Islet of Langerhans (tissue), 1 donor: Measurements from ENCODE around the gene DPH3.

Experiments used
- FAIRE-seq: peaks from one replicate; lab custom pipeline; 2011; peaks lifted over from hg19 to GRCh38; lab: Jason Lieb, UNC

The DPH3 gene

DNA sequence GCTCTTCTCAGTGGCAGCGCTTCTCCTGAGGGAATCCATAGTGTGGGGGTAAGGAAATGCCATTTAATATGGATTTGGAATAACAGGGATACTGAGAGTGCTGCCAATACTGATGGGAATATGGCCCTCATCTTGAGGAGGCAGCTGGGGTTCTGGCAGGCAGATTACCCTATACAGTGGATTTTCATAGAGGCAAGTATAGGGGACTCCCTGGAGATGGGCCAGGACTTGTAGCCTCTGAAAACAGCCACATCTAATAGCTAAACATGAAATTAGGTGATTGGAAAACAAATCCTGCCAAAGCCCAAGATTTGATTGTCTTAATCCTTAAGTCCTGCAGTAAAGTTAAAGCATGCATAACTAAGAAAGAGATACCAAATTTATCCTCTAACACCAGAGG, 30.9 kb downstream of the DPH3 start:
- no peak for FAIRE-seq

- no peak for FAIRE-seq
These were observed 32.8 kb downstream of the DPH3 start for GRCh38 chr3:16231983-16232382.

- FAIRE-seq, result no peak
These were observed 35.1 kb downstream of the DPH3 start for GRCh38 chr3:16229681-16230080.

GRCh38 chr3:16227566-16227965, 37.2 kb downstream of the DPH3 start:
- no peak for FAIRE-seq

- FAIRE-seq, result no peak
These were observed 40.4 kb downstream of the DPH3 start for GRCh38 chr3:16224325-16224724.

DNA sequence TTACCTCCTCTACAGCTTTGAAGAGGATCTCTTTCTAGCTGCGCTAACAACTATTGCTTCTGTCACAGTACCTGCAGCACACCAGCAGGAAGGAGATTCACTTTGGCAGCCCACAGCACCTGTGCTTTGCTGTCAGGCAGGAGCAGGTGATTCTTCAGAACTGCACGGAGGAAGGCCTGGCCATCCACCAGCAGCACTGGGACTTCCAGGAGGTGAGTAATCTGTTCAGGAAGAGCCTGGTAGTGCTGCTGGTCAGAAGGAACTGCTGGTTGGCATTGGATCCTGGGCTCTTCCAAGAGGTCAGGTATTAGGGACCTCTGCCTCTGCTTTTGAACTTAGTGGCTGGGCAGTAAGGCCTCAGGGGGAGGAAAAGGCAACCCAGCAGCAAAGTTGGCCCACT, 42.2 kb downstream of the DPH3 start:
- FAIRE-seq, result no peak

- no peak for FAIRE-seq
These were observed 42.8 kb downstream of the DPH3 start for GRCh38 chr3:16221990-16222389.

GRCh38 chr3:16219777-16220176, 45.0 kb downstream of the DPH3 start:
- no peak for FAIRE-seq

DNA sequence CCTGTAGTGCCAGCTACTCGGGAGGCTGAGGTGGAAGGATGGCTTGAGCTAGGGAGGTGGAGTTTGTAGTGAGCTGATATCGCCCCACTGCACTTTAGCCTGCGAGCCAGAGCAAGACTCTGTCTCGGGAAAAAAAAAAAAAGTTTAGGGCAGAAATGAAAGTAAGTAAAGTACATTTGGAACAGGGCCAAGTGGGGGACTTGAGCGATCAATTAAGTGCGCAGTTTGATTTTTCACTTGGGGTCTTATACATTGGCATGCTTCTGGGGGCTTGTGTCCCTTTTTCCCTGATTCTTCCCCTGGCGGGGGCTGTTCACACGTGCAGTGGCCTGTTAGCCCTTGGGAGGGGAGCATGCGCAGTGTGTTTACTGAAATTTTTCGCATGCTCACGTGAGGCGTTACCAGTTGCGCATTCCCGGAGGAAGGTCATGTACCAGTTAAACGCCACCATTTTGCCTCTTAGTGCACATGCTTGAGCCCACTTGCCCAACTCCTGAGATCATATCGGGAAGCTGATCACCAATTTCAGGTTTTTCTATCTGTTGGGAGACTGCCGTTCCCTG, 48.3 kb downstream of the DPH3 start:
- no peak for FAIRE-seq

DNA sequence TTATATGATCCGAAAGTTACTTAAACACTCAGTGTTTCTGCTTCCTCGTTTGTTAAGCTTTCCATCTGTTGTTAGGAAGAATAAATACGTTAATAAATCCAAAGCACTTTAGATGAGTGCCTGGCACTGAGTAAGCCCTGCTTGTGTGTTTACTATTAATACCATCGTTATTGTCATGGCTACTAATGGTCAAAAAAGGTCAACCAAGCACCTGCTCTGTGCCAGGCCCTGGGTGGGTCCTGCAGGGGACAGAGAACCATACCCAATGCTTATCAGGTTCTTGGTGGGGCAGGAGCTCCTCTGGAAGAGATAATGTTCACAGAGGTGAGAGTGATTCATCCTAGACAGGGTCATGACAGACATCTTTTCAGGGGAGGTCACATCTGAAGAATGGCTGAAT, 50.4 kb downstream of the DPH3 start:
- FAIRE-seq, result no peak

DNA sequence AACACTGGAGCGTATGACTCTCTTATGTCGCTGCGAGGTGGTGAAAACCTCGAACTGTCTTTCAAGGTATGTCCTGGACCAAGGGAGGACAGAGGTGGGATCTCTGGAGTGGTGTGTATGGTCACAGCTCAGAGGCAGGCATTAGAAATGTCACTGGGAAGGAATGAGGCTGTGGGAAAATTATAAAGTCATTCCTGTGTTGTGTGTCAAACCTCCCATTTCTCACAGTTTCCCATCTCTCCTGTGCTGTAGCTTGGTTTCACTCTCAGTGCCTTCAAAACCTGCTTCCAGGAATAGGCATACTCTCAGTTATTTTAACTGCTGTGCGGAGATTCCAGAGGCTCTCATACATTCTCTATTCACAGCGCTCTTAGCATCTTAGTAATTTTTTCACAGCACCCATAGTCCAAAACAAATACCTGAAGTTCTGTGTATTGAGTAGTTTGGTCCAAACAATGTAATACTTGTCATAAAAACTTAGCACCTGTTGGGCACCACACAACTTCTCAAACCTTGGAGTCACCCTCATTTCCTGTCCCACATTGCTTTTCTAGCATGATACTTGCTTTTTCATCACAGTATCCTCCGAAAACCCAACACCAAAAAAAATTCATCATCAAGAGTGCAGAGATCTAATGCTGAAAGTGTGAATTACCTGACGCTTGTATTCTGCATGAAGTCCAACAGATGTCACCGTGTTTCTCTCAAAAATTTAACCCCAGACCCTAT, 53.4 kb downstream of the DPH3 start:
- no peak for FAIRE-seq
